Mesenchymal stem cell (in vitro differentiated cells and primary cell): Measurements from ENCODE around the gene ZNF546.

Experiments used
- DNase-seq: peaks from one replicate; pipeline ENCODE4 v3.0.0-alpha.2; 2013
- H2AFZ ChIP-seq: one replicate; pipeline ENCODE4 v1.6.1; 2013; ENCODE audit warnings: low read depth, mild to moderate bottlenecking, control low read depth, inconsistent platforms, low read length, moderate library complexity
- H2AK5ac ChIP-seq: 2 replicates; pipeline ENCODE4 v1.6.1; 2013; ENCODE audit warnings: low read length, moderate library complexity, mild to moderate bottlenecking, inconsistent platforms; ENCODE audit not compliant: severe bottlenecking
- H2BK120ac ChIP-seq: one replicate; pipeline ENCODE4 v1.6.1; 2013; ENCODE audit warnings: low read depth, mild to moderate bottlenecking, inconsistent platforms, low read length, moderate library complexity
- H2BK12ac ChIP-seq, 2 experiments: one replicate each; pipeline ENCODE4 v1.6.1; 2013; ENCODE audit warnings: inconsistent platforms in 2 of 2, low read length in 2 of 2, mild to moderate bottlenecking in 2 of 2, moderate library complexity in 2 of 2, control low read depth in 1 of 2
- H2BK15ac ChIP-seq: one replicate; pipeline ENCODE4 v1.6.1; 2013; ENCODE audit warnings: mild to moderate bottlenecking, low read depth, inconsistent platforms; ENCODE audit not compliant: poor library complexity, severe bottlenecking
- H2BK5ac ChIP-seq: 2 replicates; pipeline ENCODE4 v1.6.1; 2013; ENCODE audit warnings: low read depth, mild to moderate bottlenecking, low read length, control low read depth, inconsistent platforms; ENCODE audit not compliant: poor library complexity, severe bottlenecking
- H3K14ac ChIP-seq, 2 experiments: one replicate each; pipeline ENCODE4 v1.6.1; 2013; ENCODE audit warnings: inconsistent platforms in 2 of 2, low read length in 2 of 2, control low read depth in 1 of 2, mild to moderate bottlenecking in 1 of 2, moderate library complexity in 1 of 2
- H3K18ac ChIP-seq, 2 experiments: one replicate each; pipeline ENCODE4 v1.6.1; 2013; ENCODE audit warnings: inconsistent platforms in 2 of 2, low read length in 2 of 2, control low read depth in 1 of 2, low read depth in 1 of 2, mild to moderate bottlenecking in 1 of 2
- H3K23ac ChIP-seq, 2 experiments: one replicate each; pipeline ENCODE4 v1.6.1; 2013; ENCODE audit warnings: inconsistent platforms in 2 of 2, low read length in 2 of 2, mild to moderate bottlenecking in 2 of 2, moderate library complexity in 2 of 2, control low read depth in 1 of 2
- H3K27ac ChIP-seq: 2 replicates; pipeline ENCODE4 v1.5.1; 2013; ENCODE audit warnings: mild to moderate bottlenecking, moderate library complexity, low read length, control low read depth, inconsistent platforms; ENCODE audit not compliant: poor library complexity, severe bottlenecking
- H3K27me3 ChIP-seq, 2 experiments: 2 replicates each; pipeline versions ENCODE4 v1.6.1 to v1.7.0; 2013; ENCODE audit warnings: low read length in 2 of 2, mild to moderate bottlenecking in 2 of 2, moderate library complexity in 2 of 2, control low read depth in 1 of 2, inconsistent platforms in 1 of 2; ENCODE audit not compliant: control insufficient read depth in 1 of 2, insufficient read depth in 1 of 2
- H3K36me3 ChIP-seq, 2 experiments: 2 replicates each; pipeline versions ENCODE4 v1.6.1 to v1.7.0; 2013; ENCODE audit warnings: low read length in 2 of 2, control low read depth in 1 of 2, inconsistent platforms in 1 of 2, low read depth in 1 of 2, mild to moderate bottlenecking in 1 of 2; ENCODE audit not compliant: insufficient read depth in 2 of 2, control insufficient read depth in 1 of 2
- H3K4ac ChIP-seq, 2 experiments: one replicate each; pipeline ENCODE4 v1.6.1; 2013; ENCODE audit warnings: inconsistent platforms in 2 of 2, low read length in 2 of 2, mild to moderate bottlenecking in 2 of 2, moderate library complexity in 2 of 2, control low read depth in 1 of 2, low read depth in 1 of 2
- H3K4me1 ChIP-seq: 2 replicates; pipeline ENCODE4 v1.6.1; 2013; ENCODE audit warnings: low read depth, low read length, control low read depth; ENCODE audit not compliant: control insufficient read depth, insufficient read depth
- H3K4me2 ChIP-seq: 2 replicates; pipeline ENCODE4 v1.6.1; 2013; ENCODE audit warnings: low read length, mild to moderate bottlenecking, inconsistent platforms; ENCODE audit not compliant: poor library complexity, severe bottlenecking
- H3K4me3 ChIP-seq, 2 experiments: 2 replicates each; pipeline versions ENCODE4 v1.5.1 to v1.7.0; 2013; ENCODE audit warnings: low read length in 2 of 2, mild to moderate bottlenecking in 2 of 2, control low read depth in 1 of 2, low read depth in 1 of 2; ENCODE audit not compliant: insufficient read depth in 1 of 2
- H3K79me1 ChIP-seq: replicated peaks from 2 replicates; pipeline ENCODE4 v1.6.1; 2013; ENCODE audit warnings: mild to moderate bottlenecking, control low read depth, low read length, inconsistent platforms; ENCODE audit not compliant: poor library complexity, severe bottlenecking
- H3K9ac ChIP-seq: 2 replicates; pipeline ENCODE4 v1.7.0; 2013; ENCODE audit warnings: mild to moderate bottlenecking, low read length, moderate library complexity
- H3K9me3 ChIP-seq: 2 replicates; pipeline ENCODE4 v1.7.0; 2013; ENCODE audit warnings: mild to moderate bottlenecking, low read length; ENCODE audit not compliant: control insufficient read depth
- H4K8ac ChIP-seq: one replicate; pipeline ENCODE4 v1.6.1; 2013; ENCODE audit warnings: inconsistent platforms, mild to moderate bottlenecking, low read length, moderate library complexity
- H4K91ac ChIP-seq: one replicate; pipeline ENCODE4 v1.6.1; 2013; ENCODE audit warnings: mild to moderate bottlenecking, low read length, inconsistent platforms
- WGBS: methylation state at CpG from one replicate; pipeline ENCODE4 v1.1.7; 2013; ENCODE audit warnings: mixed read lengths; 5-methylcytosine and 5-hydroxymethylcytosine counted together

The ZNF546 gene

GRCh38 chr19:39971380-39972035, 25.4 kb upstream of the ZNF546 start:
- Histone ChIP-seq H3K9ac (peak overlapping the region; percentile 100), H3K27ac (no peak overlapping the region), H3K4ac (peak overlapping the region in 1 of 2 experiments; percentile 78), H4K8ac (peak overlapping the region; percentile 35), H2BK12ac (no peak overlapping the region), H3K36me3 (peaks cover 23 to 40% of the 10 kb centered on the region in 2 experiments), H3K18ac (peak overlapping the region in 1 of 2 experiments; percentile 80), H3K9me3 (no peaks in the 10 kb centered on the region), H2AK5ac (peak overlapping the region; percentile 37), H2AFZ (no peak overlapping the region), H3K4me3 (peak overlapping the region; percentile 74 to 94), H3K79me1 (peaks cover 15% of the 10 kb centered on the region), H3K4me2 (peak overlapping the region; percentile 93), H4K91ac (no peak overlapping the region), H3K4me1 (peaks cover 11% of the 10 kb centered on the region), H2BK5ac (no peak overlapping the region), H3K23ac (no peak overlapping the region), H2BK120ac (no peak overlapping the region), H3K27me3 (no peaks in the 10 kb centered on the region), H3K14ac (peak overlapping the region in 1 of 2 experiments; percentile 72), H2BK15ac (no peak overlapping the region)
- DNase-seq, result peak; percentile 14
- under 1% methylated on average over 21 of the region's 21 CpGs for WGBS

- H3K9ac ChIP-seq, result no peak overlapping the region
- no peak overlapping the region for H3K4ac ChIP-seq
- no peak overlapping the region for H3K27ac ChIP-seq
- H3K14ac ChIP-seq, result no peak overlapping the region
- H2BK15ac ChIP-seq, result no peak overlapping the region
- no peak overlapping the region for H3K4me3 ChIP-seq
- peaks cover 30% of the 10 kb centered on the region for H3K79me1 ChIP-seq
- H3K4me1 ChIP-seq, result peaks cover 10% of the 10 kb centered on the region
- H2BK12ac ChIP-seq, result no peak overlapping the region
- DNase-seq, result no peak
- no peaks in the 10 kb centered on the region for H3K9me3 ChIP-seq
- over 99% methylated on average over 22 of the region's 24 CpGs for WGBS
- no peaks in the 10 kb centered on the region for H3K27me3 ChIP-seq
- H3K23ac ChIP-seq, result no peak overlapping the region
- H4K8ac ChIP-seq, result no peak overlapping the region
- H3K4me2 ChIP-seq, result no peak overlapping the region
- H3K36me3 ChIP-seq, result peaks cover 45 to 67% of the 10 kb centered on the region in 2 experiments
- no peak overlapping the region for H2AFZ ChIP-seq
- H2BK5ac ChIP-seq, result no peak overlapping the region
- H2BK120ac ChIP-seq, result no peak overlapping the region
- no peak overlapping the region for H2AK5ac ChIP-seq
- no peak overlapping the region for H3K18ac ChIP-seq
- H4K91ac ChIP-seq, result no peak overlapping the region
Observed at GRCh38 chr19:39974377-39975155, 22.3 kb upstream of the ZNF546 start.

- Histone ChIP-seq H4K8ac (no peak overlapping the region), H3K14ac (no peak overlapping the region), H2BK12ac (no peak overlapping the region), H3K18ac (no peak overlapping the region), H3K9me3 (peaks cover 34% of the 10 kb centered on the region), H3K4me1 (no peaks in the 10 kb centered on the region), H3K4me3 (no peak overlapping the region), H3K36me3 (peaks cover 42 to 60% of the 10 kb centered on the region in 2 experiments), H3K27ac (no peak overlapping the region), H2BK5ac (no peak overlapping the region), H3K27me3 (no peaks in the 10 kb centered on the region), H4K91ac (no peak overlapping the region), H3K79me1 (peaks cover 29% of the 10 kb centered on the region), H3K4ac (no peak overlapping the region), H2AFZ (no peak overlapping the region), H3K23ac (no peak overlapping the region), H2BK120ac (no peak overlapping the region), H3K4me2 (no peak overlapping the region), H2BK15ac (no peak overlapping the region), H3K9ac (no peak overlapping the region), H2AK5ac (no peak overlapping the region)
- no peak for DNase-seq
- WGBS, result no CpG with 5 or more reads among the region's 1 CpG
Observed at GRCh38 chr19:39982883-39983282, 14.0 kb upstream of the ZNF546 start.

- no peak overlapping the region for H3K27ac ChIP-seq
- no peak overlapping the region for H3K14ac ChIP-seq
- no peak overlapping the region for H4K8ac ChIP-seq
- DNase-seq, result no peak
- H2BK12ac ChIP-seq, result no peak overlapping the region
- H2BK15ac ChIP-seq, result no peak overlapping the region
- peaks cover 33 to 51% of the 10 kb centered on the region in 2 experiments for H3K36me3 ChIP-seq
- no peak overlapping the region for H3K9ac ChIP-seq
- H3K4me1 ChIP-seq, result no peaks in the 10 kb centered on the region
- H3K4me3 ChIP-seq, result no peak overlapping the region
- no peaks in the 10 kb centered on the region for H3K27me3 ChIP-seq
- no peak overlapping the region for H3K4me2 ChIP-seq
- H2AK5ac ChIP-seq, result no peak overlapping the region
- 100% methylated on average over 4 of the region's 5 CpGs for WGBS
- no peak overlapping the region for H2BK5ac ChIP-seq
- H2BK120ac ChIP-seq, result no peak overlapping the region
- H4K91ac ChIP-seq, result no peak overlapping the region
- peaks cover 21% of the 10 kb centered on the region for H3K79me1 ChIP-seq
- H2AFZ ChIP-seq, result no peak overlapping the region
- H3K4ac ChIP-seq, result no peak overlapping the region
- H3K9me3 ChIP-seq, result peaks cover 34% of the 10 kb centered on the region
- H3K23ac ChIP-seq, result no peak overlapping the region
- H3K18ac ChIP-seq, result no peak overlapping the region
Observed at GRCh38 chr19:39983695-39984300, 13.1 kb upstream of the ZNF546 start.
